K562 (cell line): ENCODE measurements around the gene MBOAT7.

ENCODE experiments used
- JUN ChIP-seq, 2 experiments: sonication (generic) in 1 of 2; formaldehyde crosslinking in 1 of 2; IDR thresholded peaks; 2 replicates each; pipeline versions ENCODE4 v1.6.1 to v1.8.0; 2012 to 2022; ENCODE audit warnings: borderline replicate concordance in 2 of 2, mild to moderate bottlenecking in 2 of 2, improper control_type of control experiment in 1 of 2, low read depth in 1 of 2, low read length in 1 of 2, missing genetic modification reagents in 1 of 2
- ZNF133 ChIP-seq: fragments of 250-450 bp; sonication (Bioruptor Pico); IDR thresholded peaks from 2 replicates; pipeline ENCODE4 v1.4.0; 2020; ENCODE audit warnings: mild to moderate bottlenecking
- TF ChIP-seq, protein P1 (sequence below): fragments of 250-450 bp; sonication (Bioruptor Pico); IDR thresholded peaks from 2 replicates; pipeline ENCODE4 v1.4.0; 2020; ENCODE audit warnings: mild to moderate bottlenecking, moderate library complexity
- TF ChIP-seq, protein P2 (sequence below): sonication (generic); formaldehyde crosslinking; IDR thresholded peaks from 2 replicates; pipeline ENCODE4 v1.4.0; 2020; ENCODE audit warnings: mild to moderate bottlenecking, missing genetic modification reagents
- TF ChIP-seq, protein P3 (sequence below), 3 experiments: IDR thresholded peaks in 2 of 3; conservative IDR thresholded peaks in 1 of 3; 2 replicates each; pipeline ENCODE4 v1.5.1; 2011 to 2012; ENCODE audit warnings: low read length in 3 of 3, mild to moderate bottlenecking in 3 of 3, control low read depth in 2 of 3, improper control_type of control experiment in 1 of 3, inconsistent platforms in 1 of 3, low read depth in 1 of 3, mixed read lengths in 1 of 3, moderate library complexity in 1 of 3; ENCODE audit not compliant: insufficient read depth in 2 of 3

DNA sequence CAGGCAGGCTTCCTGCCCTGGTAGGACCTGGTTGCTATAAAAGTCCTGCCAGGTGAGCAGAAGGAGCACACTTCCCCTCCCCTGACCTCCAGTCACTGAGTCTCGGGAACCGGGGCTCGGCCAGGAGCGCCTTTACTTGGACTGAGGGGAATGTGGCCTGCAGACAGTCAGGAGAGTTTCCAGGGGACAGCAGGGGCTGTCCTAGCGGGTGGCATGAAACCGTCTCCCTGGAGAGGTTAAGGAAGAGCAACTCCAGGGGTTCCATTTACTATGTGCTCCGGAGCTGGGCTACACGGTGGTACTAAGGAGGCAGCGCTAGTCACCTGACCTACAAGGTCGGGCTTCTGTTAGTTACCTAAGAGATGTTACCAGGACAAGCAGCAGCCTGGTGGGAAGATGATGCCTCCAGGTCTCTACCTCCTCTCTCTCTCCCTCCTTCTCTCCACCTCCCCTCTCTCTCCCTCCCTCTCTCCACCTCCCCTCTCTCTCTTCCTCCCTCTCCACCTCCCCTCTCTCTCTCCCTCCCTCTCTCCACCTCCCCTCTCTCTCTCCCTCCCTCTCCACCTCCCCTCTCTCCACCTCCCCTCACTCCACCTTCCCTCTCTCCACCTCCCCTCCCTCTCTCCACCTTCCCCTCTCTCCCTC is 55.9 kb downstream of the MBOAT7 start:
- TF ChIP-seq ZNF133 (CRISPR knock-in tag) (no peak), JUN (IDR thresholded peaks at IDR 0.05; ENCODE audit: borderline replicate concordance, low read depth, low read length) (no peak), JUN (CRISPR knock-in tag; IDR thresholded peaks at IDR 0.05; ENCODE audit: borderline replicate concordance) (no peak)
- TF ChIP-seq, protein P1, sequence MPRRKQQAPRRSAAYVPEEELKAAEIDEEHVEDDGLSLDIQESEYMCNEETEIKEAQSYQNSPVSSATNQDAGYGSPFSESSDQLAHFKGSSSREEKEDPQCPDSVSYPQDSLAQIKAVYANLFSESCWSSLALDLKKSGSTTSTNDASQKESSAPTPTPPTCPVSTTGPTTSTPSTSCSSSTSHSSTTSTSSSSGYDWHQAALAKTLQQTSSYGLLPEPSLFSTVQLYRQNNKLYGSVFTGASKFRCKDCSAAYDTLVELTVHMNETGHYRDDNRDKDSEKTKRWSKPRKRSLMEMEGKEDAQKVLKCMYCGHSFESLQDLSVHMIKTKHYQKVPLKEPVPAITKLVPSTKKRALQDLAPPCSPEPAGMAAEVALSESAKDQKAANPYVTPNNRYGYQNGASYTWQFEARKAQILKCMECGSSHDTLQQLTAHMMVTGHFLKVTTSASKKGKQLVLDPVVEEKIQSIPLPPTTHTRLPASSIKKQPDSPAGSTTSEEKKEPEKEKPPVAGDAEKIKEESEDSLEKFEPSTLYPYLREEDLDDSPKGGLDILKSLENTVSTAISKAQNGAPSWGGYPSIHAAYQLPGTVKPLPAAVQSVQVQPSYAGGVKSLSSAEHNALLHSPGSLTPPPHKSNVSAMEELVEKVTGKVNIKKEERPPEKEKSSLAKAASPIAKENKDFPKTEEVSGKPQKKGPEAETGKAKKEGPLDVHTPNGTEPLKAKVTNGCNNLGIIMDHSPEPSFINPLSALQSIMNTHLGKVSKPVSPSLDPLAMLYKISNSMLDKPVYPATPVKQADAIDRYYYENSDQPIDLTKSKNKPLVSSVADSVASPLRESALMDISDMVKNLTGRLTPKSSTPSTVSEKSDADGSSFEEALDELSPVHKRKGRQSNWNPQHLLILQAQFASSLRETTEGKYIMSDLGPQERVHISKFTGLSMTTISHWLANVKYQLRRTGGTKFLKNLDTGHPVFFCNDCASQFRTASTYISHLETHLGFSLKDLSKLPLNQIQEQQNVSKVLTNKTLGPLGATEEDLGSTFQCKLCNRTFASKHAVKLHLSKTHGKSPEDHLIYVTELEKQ (CRISPR knock-in tag), result no peak
- TF ChIP-seq, protein P2, sequence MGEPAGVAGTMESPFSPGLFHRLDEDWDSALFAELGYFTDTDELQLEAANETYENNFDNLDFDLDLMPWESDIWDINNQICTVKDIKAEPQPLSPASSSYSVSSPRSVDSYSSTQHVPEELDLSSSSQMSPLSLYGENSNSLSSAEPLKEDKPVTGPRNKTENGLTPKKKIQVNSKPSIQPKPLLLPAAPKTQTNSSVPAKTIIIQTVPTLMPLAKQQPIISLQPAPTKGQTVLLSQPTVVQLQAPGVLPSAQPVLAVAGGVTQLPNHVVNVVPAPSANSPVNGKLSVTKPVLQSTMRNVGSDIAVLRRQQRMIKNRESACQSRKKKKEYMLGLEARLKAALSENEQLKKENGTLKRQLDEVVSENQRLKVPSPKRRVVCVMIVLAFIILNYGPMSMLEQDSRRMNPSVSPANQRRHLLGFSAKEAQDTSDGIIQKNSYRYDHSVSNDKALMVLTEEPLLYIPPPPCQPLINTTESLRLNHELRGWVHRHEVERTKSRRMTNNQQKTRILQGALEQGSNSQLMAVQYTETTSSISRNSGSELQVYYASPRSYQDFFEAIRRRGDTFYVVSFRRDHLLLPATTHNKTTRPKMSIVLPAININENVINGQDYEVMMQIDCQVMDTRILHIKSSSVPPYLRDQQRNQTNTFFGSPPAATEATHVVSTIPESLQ (CRISPR knock-in tag), result no peak
- TF ChIP-seq, protein P3, sequence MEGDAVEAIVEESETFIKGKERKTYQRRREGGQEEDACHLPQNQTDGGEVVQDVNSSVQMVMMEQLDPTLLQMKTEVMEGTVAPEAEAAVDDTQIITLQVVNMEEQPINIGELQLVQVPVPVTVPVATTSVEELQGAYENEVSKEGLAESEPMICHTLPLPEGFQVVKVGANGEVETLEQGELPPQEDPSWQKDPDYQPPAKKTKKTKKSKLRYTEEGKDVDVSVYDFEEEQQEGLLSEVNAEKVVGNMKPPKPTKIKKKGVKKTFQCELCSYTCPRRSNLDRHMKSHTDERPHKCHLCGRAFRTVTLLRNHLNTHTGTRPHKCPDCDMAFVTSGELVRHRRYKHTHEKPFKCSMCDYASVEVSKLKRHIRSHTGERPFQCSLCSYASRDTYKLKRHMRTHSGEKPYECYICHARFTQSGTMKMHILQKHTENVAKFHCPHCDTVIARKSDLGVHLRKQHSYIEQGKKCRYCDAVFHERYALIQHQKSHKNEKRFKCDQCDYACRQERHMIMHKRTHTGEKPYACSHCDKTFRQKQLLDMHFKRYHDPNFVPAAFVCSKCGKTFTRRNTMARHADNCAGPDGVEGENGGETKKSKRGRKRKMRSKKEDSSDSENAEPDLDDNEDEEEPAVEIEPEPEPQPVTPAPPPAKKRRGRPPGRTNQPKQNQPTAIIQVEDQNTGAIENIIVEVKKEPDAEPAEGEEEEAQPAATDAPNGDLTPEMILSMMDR (IDR thresholded peaks at IDR 0.05 in 2 of 3, conservative IDR thresholded peaks at IDR 0.05 in 1 of 3; ENCODE audit: insufficient read depth in 2 of 3, low read depth in 1 of 3, low read length in 3 of 3), result no peak
